RPMI7951 (cell line): ENCODE results near the gene CBX5. TPM values are rescaled to one million over a fixed set of nuclear protein-coding genes. Genes with fewer than 3 reads are reported as not detected.

Source experiments
- DNase-seq: peaks from one replicate; pipeline ENCODE4 v3.0.0-alpha.2; 2012; ENCODE audit warnings: low read depth
- total RNA-seq: library from RNA; depleted of rRNA; stranded (reverse); fragments of >200 nt; shearing (Covaris generic); gene quantifications from 2 replicates; pipeline ENCODE4 v1.2.3, GENCODE V29; 2014

CBX5 gene
- total RNA-seq, 1 experiment from 2014 or later, result 29.4 TPM

GRCh38 chr12:54225666-54226065 lies 54.3 kb downstream of the CBX5 start:
- DNase-seq, result peak; percentile 35

DNA sequence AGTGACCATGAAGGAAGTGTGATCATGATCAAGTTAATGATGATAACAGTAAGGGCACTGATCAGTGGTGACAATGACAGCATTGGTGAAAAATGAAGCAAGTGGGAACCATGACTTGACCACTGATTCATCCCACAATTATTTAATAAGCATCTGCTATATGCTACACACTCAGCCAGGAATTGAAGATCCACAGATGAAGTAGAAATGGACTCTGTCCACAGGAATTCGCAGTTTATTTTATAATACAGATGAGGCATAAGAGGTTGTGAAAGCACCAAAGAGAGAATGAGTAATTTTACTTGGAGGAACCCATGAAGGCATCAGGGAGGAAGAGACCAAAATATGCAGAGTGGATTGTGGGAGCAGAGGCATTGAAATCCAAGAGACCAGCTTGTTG lies 57.3 kb downstream of the CBX5 start:
- peak; percentile 84 for DNase-seq

GRCh38 chr12:54221402-54221984 lies 58.4 kb downstream of the CBX5 start:
- peak; percentile 16 for DNase-seq

- DNase-seq, result no peak
Observed at GRCh38 chr12:54220567-54220966, 59.4 kb downstream of the CBX5 start.

DNA sequence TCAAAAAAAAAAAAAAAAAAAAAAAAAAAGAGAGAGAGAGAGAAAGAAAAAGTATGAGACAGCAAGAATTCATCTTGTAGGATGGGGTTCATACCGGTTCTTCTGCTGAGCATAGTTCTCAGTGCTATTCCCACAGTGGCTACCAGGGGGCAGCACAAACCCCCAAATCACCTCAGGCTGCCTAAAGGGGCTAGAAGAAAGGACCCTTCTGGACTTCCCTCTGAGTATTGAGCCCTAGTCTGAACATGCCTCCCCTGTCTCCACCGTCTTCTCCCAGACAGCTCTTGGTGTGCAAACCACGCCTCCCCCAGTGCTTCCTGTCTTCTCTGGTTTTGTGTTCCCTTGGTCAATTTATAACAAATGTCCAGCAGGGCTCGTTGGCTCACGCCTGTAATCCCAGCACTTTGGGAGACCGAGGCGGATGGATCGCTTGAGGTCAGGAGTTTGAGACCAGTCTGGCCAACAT lies 59.8 kb downstream of the CBX5 start:
- peak; percentile 79 for DNase-seq

DNA sequence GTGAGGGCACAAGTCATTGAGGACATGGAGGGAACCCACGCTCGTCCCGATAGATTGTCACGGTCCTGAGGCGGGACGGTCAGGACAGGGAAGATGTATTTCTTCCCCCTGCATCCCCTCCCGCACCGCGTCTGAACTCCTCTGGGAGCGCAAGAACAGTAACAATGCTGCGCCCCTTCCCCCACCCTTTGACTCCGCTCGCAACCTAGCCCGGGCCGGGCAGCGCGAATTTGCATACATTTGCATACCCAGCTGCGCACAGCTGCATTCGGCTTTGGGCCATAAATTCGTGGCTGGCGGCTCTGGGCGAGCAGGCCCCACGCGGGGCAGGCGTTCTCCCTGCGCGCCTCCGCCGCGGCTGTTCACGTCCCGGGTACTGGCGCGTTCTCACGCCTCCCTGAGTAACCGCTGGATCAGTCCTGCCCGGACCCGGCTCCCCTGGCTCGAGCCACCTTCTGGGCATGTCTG lies 62.1 kb downstream of the CBX5 start:
- DNase-seq, result no peak

GRCh38 chr12:54216797-54217661 lies 62.9 kb downstream of the CBX5 start:
- peak; percentile 83 for DNase-seq

DNA sequence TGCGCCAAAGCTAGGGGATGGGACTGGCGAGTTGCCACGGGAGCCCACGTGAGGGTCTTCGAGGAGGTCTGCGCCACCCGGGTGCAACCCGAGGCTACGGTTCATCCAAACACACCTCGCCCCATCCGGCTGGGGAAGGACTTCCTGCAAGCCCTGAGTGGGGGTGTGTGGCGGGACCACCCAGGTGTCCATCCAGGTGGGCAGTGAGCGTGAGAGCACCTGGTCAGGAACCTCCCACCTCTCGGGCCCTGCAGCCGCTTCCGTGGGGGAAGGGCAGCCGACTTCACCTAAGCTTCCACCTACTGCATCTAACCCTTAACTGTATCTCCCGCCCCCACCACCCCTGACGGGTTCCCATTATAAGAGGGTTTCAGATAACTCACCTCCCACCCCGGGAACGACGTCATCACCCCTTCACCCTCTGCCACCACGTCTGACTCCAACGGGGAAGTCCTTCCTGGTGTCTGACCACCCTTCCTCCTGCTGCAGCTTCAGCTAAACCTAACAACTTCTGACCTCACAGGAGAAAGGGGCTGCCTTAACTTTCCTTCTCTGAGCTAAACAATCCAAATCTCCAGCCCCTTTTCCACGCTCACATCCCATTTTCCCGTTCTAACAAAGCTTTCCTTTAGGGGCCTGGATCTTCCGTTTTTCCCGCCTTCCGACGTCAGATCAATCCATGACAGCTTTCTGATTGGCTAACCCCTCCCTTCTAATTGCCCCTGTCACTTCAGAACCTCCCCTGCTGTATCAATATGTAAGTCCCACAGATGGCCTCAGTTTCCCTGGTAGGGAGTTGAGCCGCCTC lies 63.7 kb downstream of the CBX5 start:
- DNase-seq, result peak; percentile 37

- peak; percentile 87 for DNase-seq
Observed at GRCh38 chr12:54214553-54215406, 65.1 kb downstream of the CBX5 start.

GRCh38 chr12:54213079-54213478 lies 66.8 kb downstream of the CBX5 start:
- no peak for DNase-seq

GRCh38 chr12:54211920-54212319 lies 68.0 kb downstream of the CBX5 start:
- DNase-seq, result no peak

- DNase-seq, result no peak
Observed at GRCh38 chr12:54210400-54210790, 69.5 kb downstream of the CBX5 start.

- no peak for DNase-seq
Observed at GRCh38 chr12:54208591-54208990, 71.3 kb downstream of the CBX5 start.

- DNase-seq, result peak; percentile 55
Observed at GRCh38 chr12:54207539-54208294, 72.2 kb downstream of the CBX5 start.

DNA sequence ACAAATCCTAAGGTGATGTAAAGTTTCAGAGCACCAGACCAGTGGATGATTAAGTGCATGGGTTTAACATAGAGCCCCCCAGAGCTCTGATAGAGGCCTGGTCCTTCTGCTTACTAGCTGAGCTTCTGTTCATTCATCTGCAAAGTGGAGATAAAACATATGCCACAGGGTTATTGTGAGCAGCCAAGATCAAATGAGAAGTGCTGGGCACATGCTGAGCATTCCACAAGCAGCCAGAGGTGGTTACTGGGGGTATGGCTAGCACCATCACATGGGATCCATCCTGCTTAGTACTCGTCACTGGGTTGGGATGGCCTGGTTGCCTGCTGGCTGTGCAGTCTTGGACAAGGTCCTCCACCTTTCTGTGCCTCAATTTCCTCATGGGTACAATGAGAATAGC lies 73.1 kb downstream of the CBX5 start:
- DNase-seq, result no peak

GRCh38 chr12:54204316-54204715 lies 75.6 kb downstream of the CBX5 start:
- DNase-seq, result no peak

GRCh38 chr12:54201001-54201794 lies 78.7 kb downstream of the CBX5 start:
- peak; percentile 69 for DNase-seq

DNA sequence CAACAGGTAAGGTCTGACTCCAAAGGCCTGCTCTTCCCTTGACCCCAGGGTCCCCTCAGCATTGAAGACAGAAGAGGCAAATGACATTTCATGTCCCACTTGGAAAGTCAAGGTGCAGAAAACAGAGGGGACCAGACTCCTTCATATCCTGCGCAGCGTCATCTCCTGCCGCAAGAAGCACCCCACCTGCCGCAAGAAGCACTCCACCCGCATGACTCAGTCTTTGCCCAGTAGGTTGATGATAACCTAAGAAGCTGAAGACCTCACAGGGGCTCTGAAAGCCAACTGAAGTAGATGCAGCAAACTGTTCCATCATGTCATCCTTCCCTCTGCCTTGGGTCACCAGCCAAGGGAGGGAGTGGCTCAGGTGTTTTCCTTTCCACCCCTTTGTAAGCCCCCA lies 79.5 kb downstream of the CBX5 start:
- no peak for DNase-seq

GRCh38 chr12:54199917-54200316 lies 80.0 kb downstream of the CBX5 start:
- DNase-seq, result no peak

GRCh38 chr12:54199034-54199433 lies 80.9 kb downstream of the CBX5 start:
- DNase-seq, result no peak
